ENCODE results near the gene SH3BGRL2. TPM values are rescaled to one million over a fixed set of nuclear protein-coding genes. Genes with fewer than 3 reads are reported as not detected.

The SH3BGRL2 gene
- total and polyA plus RNA-seq, 2 of the 4 experiments (the other 2 are of a cell fraction): 2.4 to 5.6 TPM

GRCh38 chr6:79632580-79632979 lies 1.5 kb downstream of the SH3BGRL2 start:
- Histone ChIP-seq H4K20me1 (ENCODE audit: insufficient read depth, low read length) (no peaks in the 10 kb centered on the region), H4K5ac (ENCODE audit: low read depth, low read length) (no peak overlapping the region), H4K91ac (ENCODE audit: insufficient read depth, low read depth, low read length) (no peak overlapping the region), H2BK5ac (ENCODE audit: low read depth, low read length, poor library complexity, severe bottlenecking) (no peak overlapping the region), H3K4me3 (ENCODE audit: insufficient read depth, low read depth, low read length) (no peak overlapping the region), H3K9me3 (ENCODE audit: control insufficient read depth, insufficient read depth, low read length) (no peaks in the 10 kb centered on the region), H3K36me3 (ENCODE audit: control insufficient read depth, insufficient read depth, low read length) (no peaks in the 10 kb centered on the region), H4K8ac (ENCODE audit: low read depth in 2 of 2, low read length in 2 of 2) (no peak overlapping the region), H2BK20ac (ENCODE audit: low read depth, low read length) (no peak overlapping the region), H2AK9ac (replicated peaks; ENCODE audit: low read depth, low read length, poor library complexity) (no peak overlapping the region), H3K23ac (ENCODE audit: low read depth, low read length) (no peak overlapping the region), H3K27me3 (ENCODE audit: control insufficient read depth, insufficient read depth, low read length) (peaks cover 2% of the 10 kb centered on the region), H3K9me1 (ENCODE audit: insufficient read depth, low read length) (peaks cover 4% of the 10 kb centered on the region), H3K27ac (ENCODE audit: insufficient read depth, low read length) (no peak overlapping the region), H3K14ac (replicated peaks; ENCODE audit: low read depth, low read length) (no peak overlapping the region), H2AK5ac (ENCODE audit: low read depth, low read length) (no peak overlapping the region), H3K79me1 (ENCODE audit: low read depth in 1 of 2, low read length in 2 of 2) (no peaks in the 10 kb centered on the region; a peak in 1 of 4 replicates), H3K4ac (ENCODE audit: low read depth, low read length) (no peak overlapping the region), H3K56ac (ENCODE audit: extremely low read depth, insufficient read depth, low read length) (no peak overlapping the region), H3K4me2 (ENCODE audit: low read depth, low read length) (no peak overlapping the region), H3K4me1 (ENCODE audit: control insufficient read depth, insufficient read depth, low read length) (peaks cover 6% of the 10 kb centered on the region; the same call in 1 of the 2 replicates), H2AFZ (replicated peaks; ENCODE audit: low read length, poor library complexity) (no peak overlapping the region), H2BK120ac (ENCODE audit: low read depth, low read length) (no peak overlapping the region), H2BK15ac (ENCODE audit: low read depth, low read length) (no peak overlapping the region), H3K18ac (ENCODE audit: low read depth, low read length) (no peak overlapping the region), H3K9ac (ENCODE audit: low read depth, low read length) (no peak overlapping the region)
- dilution Hi-C loops (cut with HindIII; ENCODE audit: low sequenced_read_pairs, unreplicated experiment): no loop called here
- TF ChIP-seq CEBPB (IDR thresholded peaks at IDR 0.05; ENCODE audit: low read depth, low read length) (no peak), POLR2A (IDR thresholded peaks at IDR 0.05; ENCODE audit: low read depth, low read length) (no peak), FOS (IDR thresholded peaks at IDR 0.05; ENCODE audit: low read depth, low read length) (no peak), MAFK (IDR thresholded peaks at IDR 0.05; ENCODE audit: low read depth, low read length) (no peak), CHD1 (IDR thresholded peaks at IDR 0.05; ENCODE audit: low read depth, low read length) (no peak)
- intact Hi-C loops (cut with micrococcal nuclease): no loop called here
- in situ Hi-C loops (cut with MboI; ENCODE audit: low sequenced_read_pairs): no loop called here
- no peak for ATAC-seq (ENCODE audit: low read depth)
- ChIA-PET POLR2A (ENCODE audit: unreplicated experiment) (no interaction called here), CTCF (interaction anchor here (1.1 kb wide), 1 partner anchor 12 kb away, joined by 3 read pairs; no protein-coding TSS in a partner anchor)
- peak; percentile 4 for DNase-seq
- no CpG with 5 or more reads among the region's 2 CpGs for WGBS, 2 experiments (ENCODE audit: extremely low coverage in 2 of 2, insufficient read length in 1 of 2)
- BruUV-seq (replicated peaks): no TSS peak

All from IMR-90 (cell line).